DOHH2 (cell line): ENCODE data around the gene DOCK4.

Experiments used
- H3F3A ChIP-seq: fragments of 200-600 bp; sonication (generic), shearing (Covaris generic); 2 replicates; pipeline ENCODE4 v1.6.0; 2016; ENCODE audit warnings: antibody characterized with exemption, mild to moderate bottlenecking; ENCODE audit not compliant: control insufficient read depth, insufficient read depth
- H3K27ac ChIP-seq: fragments of 200-600 bp; sonication (generic); 2 replicates; pipeline ENCODE4 v1.5.1; 2014; ENCODE audit warnings: low read depth, mild to moderate bottlenecking, low read length, moderate library complexity
- H3K27me3 ChIP-seq: fragments of 200-600 bp; sonication (generic); 2 replicates; pipeline ENCODE4 v1.6.1; 2014; ENCODE audit warnings: mild to moderate bottlenecking, low read length, mixed read lengths; ENCODE audit not compliant: control insufficient read depth
- H3K36me3 ChIP-seq: fragments of 200-600 bp; sonication (generic); 2 replicates; pipeline ENCODE4 v1.6.1; 2014; ENCODE audit warnings: mild to moderate bottlenecking, low read length, moderate library complexity, mixed read lengths; ENCODE audit not compliant: control insufficient read depth
- H3K4me1 ChIP-seq: fragments of 200-600 bp; sonication (generic); 2 replicates; pipeline ENCODE4 v1.6.1; 2014; ENCODE audit warnings: mild to moderate bottlenecking, low read length, mixed read lengths; ENCODE audit not compliant: control insufficient read depth
- H3K4me2 ChIP-seq: fragments of 200-600 bp; sonication (generic); 2 replicates; pipeline ENCODE4 v1.6.0; 2014; ENCODE audit warnings: mild to moderate bottlenecking, low read length, moderate library complexity
- H3K4me3 ChIP-seq: fragments of 200-600 bp; sonication (generic); 2 replicates; pipeline ENCODE4 v1.5.1; 2014; ENCODE audit warnings: mild to moderate bottlenecking, low read length, mixed read lengths
- H3K79me2 ChIP-seq: fragments of 200-600 bp; sonication (generic); 2 replicates; pipeline ENCODE4 v1.6.1; 2014; ENCODE audit warnings: mild to moderate bottlenecking, low read length, mixed read lengths; ENCODE audit not compliant: control insufficient read depth
- H3K9me2 ChIP-seq: fragments of 200-600 bp; sonication (generic); replicated peaks from 2 replicates; pipeline ENCODE4 v1.6.1; 2014; ENCODE audit warnings: mild to moderate bottlenecking, low read length, mixed read lengths; ENCODE audit not compliant: control insufficient read depth
- H3K9me3 ChIP-seq: fragments of 200-600 bp; sonication (generic); 2 replicates; pipeline ENCODE4 v1.6.1; 2014; ENCODE audit warnings: antibody characterized with exemption, low read length, mixed read lengths; ENCODE audit not compliant: control insufficient read depth, insufficient read depth
- H4K20me1 ChIP-seq: fragments of 200-600 bp; sonication (generic); 2 replicates; pipeline ENCODE4 v1.6.0; 2014; ENCODE audit warnings: low read depth, mild to moderate bottlenecking, antibody characterized with exemption, low read length, moderate library complexity; ENCODE audit not compliant: control insufficient read depth, insufficient read depth
- EZH2phosphoT487 ChIP-seq: fragments of 200-600 bp; sonication (generic); IDR thresholded peaks from 2 replicates; pipeline ENCODE4 v1.6.1; 2017; ENCODE audit warnings: borderline replicate concordance, mild to moderate bottlenecking, antibody characterized with exemption, low read length, moderate library complexity, mixed read lengths
- TF ChIP-seq, protein P1 (sequence below): fragments of 200-600 bp; sonication (generic); IDR thresholded peaks from one replicate; pipeline ENCODE4 v1.5.1; 2014; ENCODE audit warnings: antibody characterized with exemption, mild to moderate bottlenecking, low read depth, low read length; ENCODE audit not compliant: poor library complexity, severe bottlenecking

The DOCK4 gene

DNA sequence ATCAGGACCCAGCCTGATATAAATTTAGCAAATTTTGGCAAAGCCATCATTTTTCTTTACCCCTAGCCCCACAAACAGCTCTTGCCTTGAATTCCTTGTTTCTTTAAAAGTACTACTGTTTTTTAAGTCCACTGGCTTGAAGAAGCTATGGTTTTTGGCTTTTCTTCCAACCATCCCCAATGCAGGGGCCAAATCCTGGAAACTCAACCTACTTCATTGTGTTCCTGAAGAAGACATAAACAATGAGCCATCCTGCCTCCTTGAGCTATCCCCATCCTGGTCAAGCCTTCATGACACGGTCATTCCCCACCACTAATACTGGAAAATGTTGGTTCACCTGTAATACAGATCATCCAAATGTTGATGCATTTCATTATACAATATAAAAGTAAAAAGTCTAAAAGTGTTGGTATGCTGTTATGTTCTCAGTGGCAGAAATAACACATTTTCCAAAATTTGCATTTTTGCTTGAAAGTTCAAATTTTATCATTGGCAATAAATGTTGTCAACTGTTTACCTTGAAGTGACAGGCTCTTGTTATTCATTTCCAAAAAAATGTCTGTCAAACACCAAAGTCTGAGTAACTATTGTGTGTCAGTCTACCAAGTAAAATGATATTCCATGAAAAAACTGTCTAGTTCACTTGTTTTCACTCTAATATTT, 92.2 kb downstream of the DOCK4 start:
- TF ChIP-seq EZH2phosphoT487, result no peak
- TF ChIP-seq, protein P1, sequence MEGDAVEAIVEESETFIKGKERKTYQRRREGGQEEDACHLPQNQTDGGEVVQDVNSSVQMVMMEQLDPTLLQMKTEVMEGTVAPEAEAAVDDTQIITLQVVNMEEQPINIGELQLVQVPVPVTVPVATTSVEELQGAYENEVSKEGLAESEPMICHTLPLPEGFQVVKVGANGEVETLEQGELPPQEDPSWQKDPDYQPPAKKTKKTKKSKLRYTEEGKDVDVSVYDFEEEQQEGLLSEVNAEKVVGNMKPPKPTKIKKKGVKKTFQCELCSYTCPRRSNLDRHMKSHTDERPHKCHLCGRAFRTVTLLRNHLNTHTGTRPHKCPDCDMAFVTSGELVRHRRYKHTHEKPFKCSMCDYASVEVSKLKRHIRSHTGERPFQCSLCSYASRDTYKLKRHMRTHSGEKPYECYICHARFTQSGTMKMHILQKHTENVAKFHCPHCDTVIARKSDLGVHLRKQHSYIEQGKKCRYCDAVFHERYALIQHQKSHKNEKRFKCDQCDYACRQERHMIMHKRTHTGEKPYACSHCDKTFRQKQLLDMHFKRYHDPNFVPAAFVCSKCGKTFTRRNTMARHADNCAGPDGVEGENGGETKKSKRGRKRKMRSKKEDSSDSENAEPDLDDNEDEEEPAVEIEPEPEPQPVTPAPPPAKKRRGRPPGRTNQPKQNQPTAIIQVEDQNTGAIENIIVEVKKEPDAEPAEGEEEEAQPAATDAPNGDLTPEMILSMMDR, result no peak
- Histone ChIP-seq H3K27ac (no peak overlapping the region), H3K4me2 (no peak overlapping the region), H3K4me1 (no peaks in the 10 kb centered on the region), H4K20me1 (no peaks in the 10 kb centered on the region), H3K4me3 (no peak overlapping the region), H3K79me2 (no peaks in the 10 kb centered on the region), H3K36me3 (no peaks in the 10 kb centered on the region), H3K9me2 (peaks cover 2% of the 10 kb centered on the region; the same call in 1 of the 2 replicates), H3K27me3 (no peaks in the 10 kb centered on the region), H3K9me3 (no peaks in the 10 kb centered on the region), H3F3A (no peaks in the 10 kb centered on the region)

DNA sequence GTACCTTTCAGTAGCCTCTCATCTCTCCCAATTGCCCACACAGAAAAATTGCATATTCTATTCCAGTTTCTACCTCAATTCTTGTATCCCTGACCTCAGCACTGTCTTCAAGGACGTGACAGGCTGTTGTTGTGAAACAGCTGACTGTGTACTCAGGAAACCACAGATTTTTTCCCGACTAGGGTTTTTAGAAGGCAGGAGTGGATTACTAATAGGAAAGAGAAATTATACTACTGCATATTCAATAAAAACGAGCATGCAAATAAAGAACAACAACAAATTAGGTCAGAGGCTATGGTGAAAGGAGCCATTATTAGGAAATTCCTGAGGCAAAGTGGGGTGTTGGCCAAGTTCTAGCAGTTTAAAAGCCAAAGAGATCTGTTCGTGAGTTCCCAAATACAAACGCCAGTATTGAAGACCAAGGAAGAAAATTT, 93.4 kb downstream of the DOCK4 start:
- Histone ChIP-seq H3K36me3 (no peaks in the 10 kb centered on the region), H3K27ac (no peak overlapping the region), H3K79me2 (no peaks in the 10 kb centered on the region), H3K4me1 (no peaks in the 10 kb centered on the region), H4K20me1 (no peaks in the 10 kb centered on the region), H3K4me3 (no peak overlapping the region), H3F3A (no peaks in the 10 kb centered on the region), H3K4me2 (no peak overlapping the region), H3K27me3 (peaks cover under 1% of the 10 kb centered on the region; the same call in 1 of the 2 replicates), H3K9me2 (peaks cover 2% of the 10 kb centered on the region; the same call in 1 of the 2 replicates), H3K9me3 (no peaks in the 10 kb centered on the region)
- no peak for TF ChIP-seq EZH2phosphoT487
- TF ChIP-seq, protein P1, result no peak

DNA sequence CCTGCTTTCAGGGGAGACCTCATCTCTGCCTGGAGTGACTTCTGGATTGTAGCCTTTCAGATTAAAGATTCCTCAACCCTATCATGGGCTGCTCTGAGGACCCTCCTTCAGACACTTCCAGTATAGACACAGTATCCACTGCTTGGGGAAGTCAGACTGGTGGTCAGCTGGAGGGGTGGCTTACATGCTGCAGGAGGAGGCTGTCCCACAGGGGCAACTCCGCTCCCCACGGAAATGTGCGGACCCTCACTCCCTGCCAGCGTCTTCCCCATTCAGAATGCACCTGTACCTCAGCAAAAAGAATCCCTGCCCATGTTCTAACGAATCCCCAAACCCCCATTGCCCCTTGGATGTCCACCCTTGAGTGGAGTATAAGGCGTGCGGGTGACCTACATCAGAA, 95.5 kb downstream of the DOCK4 start:
- Histone ChIP-seq H3K4me3 (no peak overlapping the region), H3K9me2 (peaks cover 2% of the 10 kb centered on the region; the same call in 1 of the 2 replicates), H3K36me3 (no peaks in the 10 kb centered on the region), H3K9me3 (no peaks in the 10 kb centered on the region), H3K79me2 (no peaks in the 10 kb centered on the region), H3F3A (no peaks in the 10 kb centered on the region), H3K4me1 (no peaks in the 10 kb centered on the region), H3K27me3 (peaks cover 11% of the 10 kb centered on the region; the same call in 1 of the 2 replicates), H3K27ac (no peak overlapping the region), H3K4me2 (no peak overlapping the region), H4K20me1 (no peaks in the 10 kb centered on the region)
- no peak for TF ChIP-seq EZH2phosphoT487

DNA sequence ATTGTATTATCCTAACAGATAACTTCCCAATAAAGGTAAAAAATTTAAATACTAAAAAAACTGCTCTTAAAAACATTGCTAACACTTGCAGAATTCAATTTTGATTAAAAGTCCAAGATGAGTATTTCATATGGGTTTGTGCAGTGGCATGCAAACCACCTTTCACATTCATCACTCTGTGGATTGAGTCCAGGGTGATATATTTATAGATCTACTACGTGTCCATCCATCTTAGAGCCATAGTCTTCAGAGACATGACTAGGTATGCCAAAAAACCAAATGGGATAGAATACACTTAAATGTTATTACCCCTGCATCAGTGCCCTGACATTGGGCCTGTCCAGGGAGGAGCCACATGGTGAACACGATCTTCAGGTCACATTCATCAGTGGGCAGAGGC, 96.0 kb downstream of the DOCK4 start:
- no peaks in the 10 kb centered on the region for H4K20me1 ChIP-seq
- no peak for TF ChIP-seq EZH2phosphoT487
- TF ChIP-seq, protein P1, result no peak
- H3K4me2 ChIP-seq, result no peak overlapping the region
- no peaks in the 10 kb centered on the region for H3F3A ChIP-seq
- H3K4me3 ChIP-seq, result no peak overlapping the region
- peaks cover 2% of the 10 kb centered on the region; the same call in 1 of the 2 replicates for H3K9me2 ChIP-seq
- no peaks in the 10 kb centered on the region for H3K4me1 ChIP-seq
- peaks cover 11% of the 10 kb centered on the region; the same call in 1 of the 2 replicates for H3K27me3 ChIP-seq
- H3K79me2 ChIP-seq, result no peaks in the 10 kb centered on the region
- H3K9me3 ChIP-seq, result no peaks in the 10 kb centered on the region
- H3K27ac ChIP-seq, result no peak overlapping the region
- no peaks in the 10 kb centered on the region for H3K36me3 ChIP-seq
